GF-D8 (cell line): ENCODE data around the gene YDJC.
"Not testable (repeated sequence)": the region's sequence is repeated elsewhere in the genome, so short reads cannot be mapped to it uniquely, and the experiment has no call there.

Source experiments
- DNase-seq: peaks from one replicate; lab custom pipeline; 2025; lab: John Stamatoyannopoulos, UW

Gene YDJC

DNA sequence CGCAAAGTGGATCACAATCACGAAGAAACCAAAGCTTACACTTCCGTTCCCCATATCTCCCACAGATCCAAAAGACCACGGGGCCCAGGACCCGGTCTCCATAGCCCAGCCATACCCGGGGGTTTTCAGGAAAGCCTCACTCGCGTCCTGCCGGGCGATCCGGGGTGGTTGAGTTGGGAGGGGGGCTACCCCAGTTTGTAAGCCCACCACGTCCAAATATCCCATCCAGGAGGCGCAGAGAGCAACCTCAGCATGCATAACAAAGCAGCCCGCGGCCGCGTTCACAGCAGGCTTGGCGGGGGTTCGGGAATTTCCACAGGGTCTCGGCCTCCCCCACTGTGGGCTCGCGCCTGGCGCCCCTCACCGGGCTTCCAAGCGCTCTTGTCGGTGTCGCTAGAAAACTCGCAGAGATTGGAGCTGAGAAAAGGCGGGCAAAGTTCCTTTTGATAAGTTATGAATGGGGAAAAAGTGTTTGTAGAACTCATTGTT lies 21.7 kb upstream of the YDJC start:
- DNase-seq: no peak

DNA sequence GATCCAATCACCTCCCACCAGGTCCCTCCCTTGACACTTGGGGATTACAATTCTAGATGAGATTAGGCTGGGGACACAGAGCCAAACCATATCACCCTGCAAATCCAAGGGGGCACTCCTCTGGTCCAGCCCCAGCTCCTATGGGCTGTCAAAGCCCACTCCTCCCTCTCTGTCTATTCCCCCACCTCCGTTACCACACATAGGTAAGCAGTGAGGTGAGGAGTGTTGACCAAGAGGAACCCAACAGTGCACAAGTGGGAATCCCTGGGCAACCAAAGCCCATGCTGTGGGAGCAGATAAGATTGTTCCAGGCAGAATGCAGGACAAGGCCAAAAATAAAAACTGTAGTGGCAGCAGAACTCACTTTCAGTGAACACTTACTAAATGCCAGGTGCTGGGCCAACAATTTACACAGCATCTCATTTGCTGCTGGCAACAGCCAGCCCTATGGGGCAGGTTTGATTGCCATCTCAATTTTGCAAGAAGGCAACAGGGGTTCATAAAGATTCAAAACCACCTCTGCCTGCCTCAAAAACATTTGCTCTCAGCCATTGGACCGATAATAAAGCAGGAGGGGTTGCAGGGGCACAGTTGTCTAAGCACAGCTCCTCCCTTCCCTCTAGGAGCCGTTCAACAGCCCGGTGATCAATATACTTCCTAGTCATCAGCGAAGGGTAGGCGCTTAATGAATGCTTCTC lies 21.1 kb upstream of the YDJC start:
- DNase-seq: no peak

DNA sequence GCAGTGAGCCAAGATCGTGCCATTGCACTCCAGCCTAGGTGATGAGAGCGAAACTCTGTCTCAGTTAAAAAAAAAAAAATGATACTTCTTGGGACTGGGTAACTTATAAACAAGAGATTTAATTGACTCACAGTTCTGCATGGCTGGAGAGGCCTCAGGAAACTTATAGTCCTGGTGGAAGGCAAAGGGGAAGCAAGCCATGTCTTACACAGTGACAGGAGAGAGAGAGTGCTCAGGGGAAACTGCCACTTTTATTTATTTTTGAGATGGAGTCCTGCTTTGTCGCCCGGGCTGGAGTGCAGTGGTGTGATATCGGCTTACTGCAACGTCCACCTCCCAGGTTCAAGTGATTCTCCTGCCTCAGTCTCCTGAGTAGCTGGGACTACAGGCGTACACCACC lies 20.5 kb upstream of the YDJC start:
- no peak for DNase-seq

DNA sequence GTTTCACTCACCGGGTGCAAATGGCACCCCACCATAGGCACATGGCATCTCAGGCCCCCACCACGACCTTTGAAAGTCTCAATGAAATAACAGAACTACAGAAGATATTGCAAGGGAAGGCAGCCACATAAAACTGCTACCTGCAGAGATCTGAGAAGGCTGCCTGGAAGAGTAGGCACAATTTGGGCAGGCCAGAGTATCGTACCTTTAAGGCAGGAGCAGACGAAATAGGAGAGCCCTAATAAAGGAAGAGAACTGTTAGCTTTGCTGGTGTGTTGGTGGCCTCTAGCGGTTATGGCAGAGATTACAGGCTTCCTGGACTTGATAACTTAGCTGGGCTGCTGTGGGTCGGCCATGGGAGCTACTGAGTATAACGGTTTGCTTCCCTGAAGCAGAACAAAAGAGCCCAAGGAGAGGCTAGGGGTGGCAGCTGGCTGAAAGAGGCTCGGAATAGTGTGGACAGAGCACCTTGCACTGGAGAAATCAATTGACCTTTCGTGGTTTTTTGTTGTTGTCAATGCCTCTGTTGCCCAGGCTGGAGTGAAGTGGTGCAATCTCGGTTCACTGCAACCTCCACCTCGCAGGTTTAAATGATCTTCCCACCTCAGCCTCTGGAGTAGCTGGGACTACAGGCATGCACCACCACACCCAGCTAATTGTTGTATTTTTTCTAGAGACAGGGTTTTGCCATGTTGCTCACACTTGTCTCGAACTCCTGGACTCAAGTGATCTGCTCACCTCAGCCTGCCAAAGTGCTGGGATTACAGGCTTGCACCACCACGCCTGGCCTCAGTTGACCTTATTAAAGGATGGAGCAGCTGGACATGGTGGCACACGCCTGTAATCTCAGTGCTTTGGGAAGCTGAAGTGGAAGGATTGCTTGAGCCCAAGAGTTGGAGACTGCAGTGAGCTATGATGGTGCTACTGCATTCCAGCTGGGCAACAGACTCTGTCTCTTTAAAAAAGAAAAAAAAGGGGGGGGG lies 17.1 kb upstream of the YDJC start:
- peak; percentile 49 for DNase-seq

DNA sequence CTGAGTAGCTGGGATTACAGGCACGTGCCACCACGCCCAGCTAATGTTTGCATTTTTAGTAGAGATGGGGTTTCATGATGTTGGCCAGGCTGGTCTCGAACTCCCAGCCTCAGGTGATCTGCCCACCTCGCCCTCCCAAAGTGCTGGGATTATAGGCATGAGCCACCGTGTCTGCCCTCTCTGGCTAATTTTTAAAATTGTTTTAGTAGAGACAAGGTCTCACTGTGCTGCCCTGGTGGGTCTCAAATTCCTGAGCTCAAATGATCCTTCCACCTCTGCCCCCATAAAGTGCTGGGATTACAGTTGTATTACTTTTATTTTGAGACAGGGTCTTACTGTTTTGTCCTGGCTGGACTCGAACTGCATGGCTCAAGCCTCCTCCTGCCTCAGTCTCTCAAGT lies 15.7 kb upstream of the YDJC start:
- not testable (repeated sequence) for DNase-seq

DNA sequence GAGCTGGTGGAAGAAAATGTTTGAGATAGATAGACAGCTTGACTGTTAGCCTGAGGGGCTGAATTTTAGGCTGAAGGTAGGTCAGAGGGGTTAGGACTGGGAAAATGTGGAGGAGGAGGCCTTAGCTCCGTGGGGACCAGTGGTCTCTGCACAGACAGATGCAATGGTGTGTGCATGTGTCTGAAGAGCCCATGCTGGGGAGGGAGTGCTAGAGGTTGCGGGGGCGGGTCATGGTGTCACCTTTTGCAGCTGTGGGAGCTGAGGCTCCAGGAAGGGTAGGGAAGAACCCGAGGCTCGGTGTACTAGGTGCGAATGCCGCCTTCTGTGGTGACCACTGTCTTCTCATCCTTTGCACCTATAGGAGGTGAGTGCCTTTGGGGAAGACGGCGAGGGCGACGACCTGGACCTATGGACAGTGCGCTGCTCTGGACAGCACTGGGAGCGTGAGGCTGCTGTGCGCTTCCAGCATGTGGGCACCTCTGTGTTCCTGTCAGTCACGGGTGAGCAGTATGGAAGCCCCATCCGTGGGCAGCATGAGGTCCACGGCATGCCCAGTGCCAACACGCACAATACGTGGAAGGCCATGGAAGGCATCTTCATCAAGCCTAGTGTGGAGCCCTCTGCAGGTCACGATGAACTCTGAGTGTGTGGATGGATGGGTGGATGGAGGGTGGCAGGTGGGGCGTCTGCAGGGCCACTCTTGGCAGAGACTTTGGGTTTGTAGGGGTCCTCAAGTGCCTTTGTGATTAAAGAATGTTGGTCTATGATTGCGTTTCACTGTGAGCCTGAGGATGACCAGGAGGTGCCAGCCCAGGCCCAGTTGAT lies 13.9 kb upstream of the YDJC start:
- no peak for DNase-seq

DNA sequence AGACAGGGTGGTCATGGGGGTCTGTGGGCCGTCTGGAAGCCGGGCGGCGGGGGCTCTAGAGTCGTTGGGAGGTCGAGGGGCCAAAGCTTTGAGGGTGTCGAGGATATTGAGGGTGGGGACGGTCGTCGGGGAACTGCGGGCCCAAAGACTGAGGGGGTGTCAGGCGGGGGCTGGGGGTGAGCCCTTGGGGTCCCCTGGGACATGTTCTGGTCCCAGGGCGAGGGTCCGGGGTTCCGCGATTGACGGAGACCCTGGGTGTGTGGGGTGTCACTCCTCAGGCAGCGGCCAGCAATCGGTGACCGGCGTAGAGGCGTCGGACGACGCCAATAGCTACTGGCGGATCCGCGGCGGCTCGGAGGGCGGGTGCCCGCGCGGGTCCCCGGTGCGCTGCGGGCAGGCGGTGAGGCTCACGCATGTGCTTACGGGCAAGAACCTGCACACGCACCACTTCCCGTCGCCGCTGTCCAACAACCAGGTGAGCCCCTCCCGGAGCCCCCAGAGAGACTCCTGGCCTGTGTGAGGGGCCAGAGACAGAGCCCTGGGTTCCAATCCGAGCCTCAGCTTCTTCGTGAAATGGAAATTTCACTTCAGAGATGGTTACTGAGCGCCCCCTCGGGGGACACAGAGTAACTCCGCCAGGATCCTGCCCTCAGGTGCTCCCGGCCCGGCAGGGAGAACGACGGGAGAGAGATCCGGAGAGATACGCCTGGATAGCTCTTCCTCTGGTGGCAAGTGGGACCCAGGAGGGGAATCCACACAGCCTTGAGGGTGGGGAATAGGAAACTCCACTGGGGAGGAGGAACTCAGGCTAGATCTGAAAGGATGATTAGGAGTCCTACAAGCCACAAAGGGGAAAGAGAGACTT lies 13.0 kb upstream of the YDJC start:
- no peak for DNase-seq

DNA sequence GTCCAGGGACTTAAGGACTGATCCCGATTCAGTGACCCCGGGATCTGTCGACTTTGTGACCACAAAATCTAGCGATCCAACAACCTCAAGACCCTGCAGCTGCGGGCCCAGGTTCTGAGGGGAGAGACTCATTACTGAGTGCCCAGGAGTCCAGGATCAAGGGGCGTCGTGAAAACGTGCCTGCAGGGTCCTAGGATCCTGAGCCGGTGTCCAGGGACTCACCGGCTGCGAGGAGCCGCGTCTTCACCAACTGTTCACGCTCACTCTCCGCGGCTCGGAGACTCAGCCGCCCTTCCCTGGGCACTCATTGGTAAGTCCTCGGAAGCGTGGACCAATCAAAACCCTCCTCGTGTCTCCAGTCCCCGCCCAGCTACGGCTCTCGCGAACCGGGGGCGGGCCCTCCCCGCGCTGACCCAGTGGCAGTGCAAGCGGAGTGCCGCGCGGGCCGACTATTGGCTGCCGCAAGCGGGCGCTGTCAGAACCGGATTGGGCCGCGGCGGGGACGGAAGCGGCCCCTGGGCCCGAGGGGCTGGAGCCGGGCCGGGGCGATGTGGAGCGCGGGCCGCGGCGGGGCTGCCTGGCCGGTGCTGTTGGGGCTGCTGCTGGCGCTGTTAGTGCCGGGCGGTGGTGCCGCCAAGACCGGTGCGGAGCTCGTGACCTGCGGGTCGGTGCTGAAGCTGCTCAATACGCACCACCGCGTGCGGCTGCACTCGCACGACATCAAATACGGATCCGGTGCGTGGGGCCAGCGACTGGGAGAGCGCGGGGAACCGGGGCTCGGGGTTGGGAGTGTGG lies 12.2 kb upstream of the YDJC start, which contains the start of gene SDF2L1:
SDF2L1 (plus strand) TSS at position 514 of the 795 bp plus-strand sequence; CDS start at position 549, 35 bp downstream.
- peak; percentile 93 for DNase-seq

DNA sequence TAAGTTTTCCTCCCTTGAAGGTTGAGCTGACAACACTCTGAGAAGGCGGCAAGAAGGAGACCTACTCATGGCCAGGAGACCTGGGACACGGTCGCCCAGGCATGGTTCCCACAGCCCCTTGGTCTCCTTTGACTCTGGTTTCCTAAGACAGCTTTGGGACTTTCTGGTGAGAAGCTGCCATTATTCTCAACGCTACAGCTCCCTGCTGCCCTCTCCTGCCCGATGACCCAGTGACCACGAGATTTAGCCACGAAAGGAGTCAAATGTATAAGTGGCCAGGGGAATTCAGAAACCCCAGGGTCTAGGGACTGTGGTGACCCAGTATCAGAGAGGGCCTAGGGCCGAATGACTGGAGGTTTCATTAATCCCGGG lies 11.6 kb upstream of the YDJC start:
- no peak for DNase-seq

DNA sequence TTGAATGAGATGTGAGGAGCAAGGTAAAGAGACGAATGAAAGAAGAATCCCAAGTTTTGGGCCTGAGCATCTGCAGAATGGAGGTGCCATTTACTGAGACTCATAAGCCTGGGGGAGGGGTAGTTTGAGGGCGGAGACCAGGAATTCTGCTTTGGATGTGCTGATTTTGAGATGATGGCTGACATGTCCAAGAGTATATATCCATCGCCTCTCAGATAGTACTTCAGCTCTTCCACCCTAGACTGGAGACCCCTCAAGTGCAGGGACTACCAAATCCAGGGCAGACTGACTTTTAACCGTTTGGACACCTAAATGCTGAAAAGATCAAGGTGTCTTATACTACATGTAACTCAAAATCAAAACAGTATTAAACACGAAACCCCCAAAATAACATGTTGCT lies 11.0 kb upstream of the YDJC start:
- no peak for DNase-seq

DNA sequence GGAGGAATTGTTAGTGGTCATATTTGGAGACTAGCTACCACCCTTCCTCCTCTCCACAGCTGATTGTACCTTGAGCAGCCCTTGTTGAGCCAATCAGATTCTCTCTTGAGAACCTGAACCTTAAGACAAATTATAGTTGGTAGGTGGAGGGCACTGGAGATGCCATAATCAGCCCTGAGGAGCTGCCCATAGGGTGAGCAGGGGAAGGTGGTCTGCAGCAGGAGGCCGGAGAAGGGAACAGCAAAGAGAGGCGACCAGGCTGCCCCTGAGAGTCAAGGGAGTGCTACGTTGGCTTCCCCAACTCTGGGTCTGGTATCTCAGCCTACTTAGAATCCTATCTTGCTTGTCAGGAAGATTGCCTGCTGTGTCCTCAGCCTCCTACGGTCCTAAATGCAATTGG lies 9.5 kb upstream of the YDJC start:
- DNase-seq: no peak

DNA sequence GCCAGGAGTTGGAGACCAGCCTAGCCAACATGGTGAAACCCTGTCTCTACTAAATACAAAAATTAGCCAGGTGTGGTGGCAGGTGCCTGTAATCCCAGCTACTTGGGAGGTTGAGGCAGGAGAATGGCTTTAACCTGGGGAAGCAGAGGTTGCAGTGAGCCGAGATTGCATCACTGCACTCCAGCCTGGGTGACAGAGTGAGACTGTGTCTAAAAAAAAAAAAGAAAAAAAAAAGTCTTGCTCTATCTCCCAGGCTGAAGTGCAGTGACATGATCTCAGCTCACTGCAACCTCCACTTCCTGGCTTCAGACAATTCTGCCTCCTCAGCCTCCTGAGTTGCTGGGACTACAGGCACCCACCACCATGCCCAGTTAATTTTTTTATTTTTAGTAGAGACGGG lies 7.6 kb upstream of the YDJC start:
- not testable (repeated sequence) for DNase-seq

DNA sequence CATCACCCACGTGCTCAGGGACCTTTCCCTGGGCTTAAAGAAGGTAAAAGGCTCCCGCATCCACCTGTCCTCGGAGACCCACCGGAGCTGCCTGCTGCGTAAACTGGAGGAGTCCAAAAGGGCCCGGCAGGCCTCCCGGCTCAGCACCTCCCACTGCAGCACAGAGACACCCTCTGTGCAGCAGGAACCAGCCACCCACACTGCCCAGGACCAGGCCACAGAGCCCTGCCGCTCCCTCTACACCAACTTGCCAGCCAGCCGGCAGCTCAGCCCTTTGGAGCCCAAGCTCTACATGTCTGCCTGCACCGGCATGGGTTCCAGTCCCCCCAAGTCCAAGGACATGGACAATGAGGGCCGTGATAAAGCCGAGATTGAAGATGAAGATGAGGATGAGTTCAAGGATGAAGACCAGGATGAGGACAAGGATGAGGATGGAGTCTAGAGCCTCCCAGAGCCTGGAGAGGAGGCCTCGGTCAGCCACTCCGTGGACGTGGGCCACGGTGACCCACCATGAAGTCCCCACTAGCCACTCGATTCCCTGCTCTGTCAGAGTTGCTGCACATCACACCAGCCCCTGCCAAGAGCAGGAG lies 6.9 kb upstream of the YDJC start:
- no peak for DNase-seq

DNA sequence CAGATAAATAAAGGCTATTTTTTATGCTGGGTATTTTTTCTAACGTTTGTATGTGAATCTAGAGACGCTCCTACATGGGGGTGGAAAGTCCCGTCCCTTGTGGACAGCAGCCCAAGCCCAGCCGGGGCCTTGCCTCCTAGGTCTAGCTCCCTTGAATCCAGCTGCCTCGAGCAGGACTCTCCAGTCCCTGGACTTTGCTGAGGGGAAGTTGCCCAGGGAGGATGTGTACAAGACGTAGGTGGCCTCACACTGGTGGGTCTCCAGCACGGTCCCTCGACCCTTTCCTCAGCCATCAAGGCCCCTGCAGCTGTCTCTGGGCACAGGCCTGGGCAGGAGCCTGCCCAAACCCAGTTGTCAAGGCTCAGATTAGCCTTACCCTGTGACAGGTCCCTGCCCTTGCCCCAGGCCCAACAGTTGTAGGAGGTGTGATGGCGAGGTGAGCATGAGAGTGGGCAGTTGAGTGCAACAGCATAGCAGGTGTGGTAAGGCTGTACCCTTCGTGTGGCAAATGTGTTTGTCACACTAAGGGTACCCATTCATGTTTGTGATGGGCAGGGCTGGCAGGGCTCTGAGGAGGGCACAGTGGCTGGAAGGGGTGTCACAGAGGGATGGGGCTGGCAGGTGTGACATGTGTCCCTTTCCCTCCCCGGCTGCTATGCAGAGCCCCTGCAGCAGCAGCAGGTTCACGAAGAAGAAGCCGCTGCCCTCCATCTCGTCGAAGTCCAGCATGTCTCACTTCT lies 6.1 kb upstream of the YDJC start:
- DNase-seq: no peak

DNA sequence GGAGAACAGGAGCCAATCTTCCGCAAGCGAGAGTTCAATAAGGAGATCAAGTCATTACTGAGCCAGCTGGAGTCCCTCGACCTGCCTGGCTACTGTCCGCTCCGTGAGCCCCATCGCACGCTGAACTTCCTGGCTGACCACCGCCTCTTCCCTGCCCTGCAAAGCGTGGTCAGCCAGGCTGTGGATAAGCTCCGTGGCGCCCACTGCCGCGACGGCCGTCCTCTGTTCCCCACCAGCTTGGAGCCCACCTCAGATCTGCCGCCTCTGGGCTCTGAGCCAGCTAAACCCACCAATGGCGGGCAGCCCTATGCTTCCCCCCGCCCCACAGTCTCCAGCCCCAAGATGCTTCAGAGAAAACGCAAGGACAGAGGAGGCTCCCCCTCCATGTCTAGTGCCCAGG lies 5.0 kb upstream of the YDJC start:
- no peak for DNase-seq

DNA sequence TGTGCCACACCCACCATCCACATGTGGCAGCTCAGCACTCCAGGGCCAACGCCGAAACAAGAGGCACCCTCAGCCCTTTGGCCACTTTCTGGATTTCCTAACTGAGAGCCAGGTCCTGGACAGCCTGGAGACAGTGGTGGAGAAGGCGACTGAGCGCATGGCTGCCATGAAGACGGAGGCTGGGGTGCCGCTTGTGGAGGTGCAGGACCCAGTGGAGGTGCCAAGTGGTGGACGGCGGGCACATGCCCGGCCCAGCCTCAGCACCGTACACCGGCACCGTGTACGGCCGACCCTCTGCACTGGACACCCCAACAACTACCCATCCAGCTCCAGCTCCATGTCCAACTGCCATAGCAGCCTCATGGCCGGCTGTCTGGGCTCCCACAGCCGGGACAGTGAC lies 4.3 kb upstream of the YDJC start:
- no peak for DNase-seq

DNA sequence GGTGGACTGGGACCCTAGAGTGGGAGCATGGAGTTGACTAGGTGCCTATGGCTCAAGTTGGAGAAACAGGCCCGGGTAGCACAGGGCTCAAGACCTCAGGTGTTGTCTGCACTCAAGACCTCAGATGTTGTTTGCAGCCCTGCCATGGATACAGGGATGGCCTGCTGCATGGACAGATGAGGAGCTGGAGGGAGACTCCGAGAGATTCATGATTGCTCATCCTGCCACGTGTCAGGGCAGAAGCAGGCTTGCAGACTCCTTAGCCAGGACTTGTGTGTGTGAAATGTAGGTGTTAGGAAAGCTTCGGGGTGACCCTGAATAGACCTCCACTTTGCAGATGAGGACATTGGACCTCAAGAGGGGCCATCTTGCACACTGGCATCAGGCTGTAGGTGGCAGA lies 3.7 kb upstream of the YDJC start:
- DNase-seq: no peak

DNA sequence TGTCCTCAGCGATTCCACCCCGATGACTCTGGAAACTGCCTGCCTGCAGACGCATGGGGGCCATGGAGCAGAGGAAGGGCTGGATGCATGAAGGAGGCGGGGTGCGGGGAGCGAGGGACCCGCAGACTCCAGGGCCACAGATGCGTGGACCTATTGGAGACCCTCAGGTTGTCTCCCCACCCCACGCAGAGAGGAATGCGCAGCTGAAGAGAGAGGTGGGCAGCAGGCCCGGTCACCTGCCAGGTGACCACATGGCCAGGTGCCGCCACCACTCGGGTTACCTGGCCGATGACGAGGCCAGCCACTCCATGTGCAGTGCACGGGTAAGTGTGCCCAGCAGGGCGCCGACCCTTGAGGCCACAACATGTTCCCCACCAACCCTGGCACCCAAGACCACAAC lies 3.1 kb upstream of the YDJC start:
- no peak for DNase-seq

DNA sequence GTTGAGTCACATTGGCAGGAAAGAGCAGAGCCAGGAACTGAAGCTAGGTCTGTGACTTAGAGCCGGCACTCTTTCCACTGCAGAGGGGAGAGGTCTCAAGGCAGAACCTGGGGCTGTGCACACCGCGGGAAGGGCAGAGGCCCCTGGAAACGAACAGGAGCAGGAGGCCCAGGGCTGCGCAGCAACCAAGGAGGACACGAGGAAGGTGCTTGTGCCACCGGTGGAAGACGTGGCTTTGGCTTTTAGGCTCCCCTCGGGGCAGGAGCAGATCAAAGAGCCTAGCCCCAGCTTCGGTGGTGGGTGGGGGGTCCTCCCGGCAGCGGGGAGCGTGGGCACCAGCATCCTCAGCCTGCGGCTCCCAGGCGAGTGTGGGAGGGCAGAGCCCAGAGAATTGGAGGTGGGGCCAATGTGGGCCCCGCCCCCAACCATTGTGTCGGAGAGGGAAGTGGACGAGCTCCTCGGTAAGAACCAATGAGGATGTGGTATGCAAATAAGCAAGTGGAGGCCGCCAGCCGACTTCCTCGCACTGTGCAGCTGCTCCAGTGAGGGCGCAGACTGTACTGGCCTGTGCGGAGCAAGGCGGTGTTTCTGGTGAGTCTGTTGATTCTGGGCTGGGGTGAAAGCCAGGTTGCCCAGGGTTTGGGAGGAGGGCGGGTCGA lies 2.5 kb upstream of the YDJC start, which contains the start of gene CCDC116:
CCDC116 (plus strand) TSS at position 524 of the 659 bp plus-strand sequence. CDS start 422 bp downstream, outside the sequence.
- DNase-seq: peak; percentile 62
